ENCODE results near the gene ADGRL3. TPM values are rescaled to one million over a fixed set of nuclear protein-coding genes. Genes with fewer than 3 reads are reported as not detected.

ADGRL3 gene
- total RNA-seq, 1 donor from 2014 or later = not detected

GRCh38 chr4:62004881-62005280 lies 804.8 kb downstream of the ADGRL3 start:
- intact Hi-C loops (cut with micrococcal nuclease) = no loop called here
- CTCF ChIA-PET = no interaction called here
- no peak overlapping the region for H3K27ac Mint-ChIP-seq

GRCh38 chr4:62006108-62006507 lies 806.0 kb downstream of the ADGRL3 start:
- CTCF ChIA-PET = no interaction called here
- TF ChIP-seq CTCF (IDR thresholded peaks at IDR 0.05) = no peak
- Mint-ChIP-seq H3K27me3 (no peaks in the 10 kb centered on the region), H3K9me3 (peaks cover 2% of the 10 kb centered on the region), H3K27ac (no peak overlapping the region), H3K4me1 (no peaks in the 10 kb centered on the region), H3K36me3 (ENCODE audit: low read depth) (no peaks in the 10 kb centered on the region), H3K4me3 (no peak overlapping the region)
- intact Hi-C loops (cut with micrococcal nuclease) = no loop called here
- ATAC-seq (ENCODE audit: low read depth) = no peak
- POLR2A ChIA-PET = no interaction called here
- DNase-seq = no peak

More at GRCh38 chr4:62004881-62005280, 804.8 kb downstream of the ADGRL3 start:
- Mint-ChIP-seq H3K27me3 (no peaks in the 10 kb centered on the region), H3K36me3 (ENCODE audit: low read depth) (no peaks in the 10 kb centered on the region), H3K9me3 (peaks cover 3% of the 10 kb centered on the region), H3K4me3 (no peak overlapping the region), H3K4me1 (no peaks in the 10 kb centered on the region)
- POLR2A ChIA-PET = no interaction called here
- no peak for TF ChIP-seq CTCF (IDR thresholded peaks at IDR 0.05)
- DNase-seq (no peak), ATAC-seq (ENCODE audit: low read depth) (no peak)

GRCh38 chr4:62015043-62015739 lies 815.1 kb downstream of the ADGRL3 start:
- no peak overlapping the region for H3K4me3 Mint-ChIP-seq
- intact Hi-C loops (cut with micrococcal nuclease) = no loop called here
- H3K9me3 Mint-ChIP-seq = peaks cover 16% of the 10 kb centered on the region
- POLR2A ChIA-PET = no interaction called here
- CTCF ChIA-PET = no interaction called here
- ATAC-seq (ENCODE audit: low read depth) (no peak), DNase-seq (no peak)
- H3K27ac Mint-ChIP-seq = no peak overlapping the region
- H3K36me3 Mint-ChIP-seq (ENCODE audit: low read depth) = no peaks in the 10 kb centered on the region
- no peak for TF ChIP-seq CTCF (IDR thresholded peaks at IDR 0.05)
- no peaks in the 10 kb centered on the region for H3K4me1 Mint-ChIP-seq
- H3K27me3 Mint-ChIP-seq = no peaks in the 10 kb centered on the region

- Mint-ChIP-seq H3K27ac (no peak overlapping the region), H3K9me3 (peaks cover 9% of the 10 kb centered on the region), H3K27me3 (no peaks in the 10 kb centered on the region), H3K4me3 (no peak overlapping the region), H3K36me3 (ENCODE audit: low read depth) (no peaks in the 10 kb centered on the region), H3K4me1 (no peaks in the 10 kb centered on the region)
- ATAC-seq (ENCODE audit: low read depth) (no peak), DNase-seq (no peak)
- intact Hi-C loops (cut with micrococcal nuclease) = no loop called here
- TF ChIP-seq CTCF (IDR thresholded peaks at IDR 0.05) = no peak
- ChIA-PET CTCF (no interaction called here), POLR2A (no interaction called here)
Observed at GRCh38 chr4:62018537-62018936, 818.4 kb downstream of the ADGRL3 start.

- H3K27ac Mint-ChIP-seq = no peak overlapping the region
- ATAC-seq (ENCODE audit: low read depth) (no peak), DNase-seq (no peak)
- peaks cover 2% of the 10 kb centered on the region for H3K9me3 Mint-ChIP-seq
- H3K27me3 Mint-ChIP-seq = no peaks in the 10 kb centered on the region
- ChIA-PET CTCF (no interaction called here), POLR2A (no interaction called here)
- intact Hi-C loops (cut with micrococcal nuclease) = no loop called here
- H3K36me3 Mint-ChIP-seq (ENCODE audit: low read depth) = no peaks in the 10 kb centered on the region
- no peaks in the 10 kb centered on the region for H3K4me1 Mint-ChIP-seq
- TF ChIP-seq CTCF (IDR thresholded peaks at IDR 0.05) = no peak
- H3K4me3 Mint-ChIP-seq = no peak overlapping the region
Observed at GRCh38 chr4:62023633-62024032, 823.5 kb downstream of the ADGRL3 start.
